Activated CD8-positive, alpha-beta T cell treated with anti-CD3 and anti-CD28 coated beads for 36 hours (primary cell): ENCODE data around the gene PBRM1. TPM values are rescaled to one million over a fixed set of nuclear protein-coding genes. Genes with fewer than 3 reads are reported as not detected.

Source experiments
- ATAC-seq: fragments of 200-7000 bp; cut with Tn5 transposase; one replicate; pipeline ENCODE4 v1.10.0; 2021; ENCODE audit warnings: mild to moderate bottlenecking, moderate library complexity
- CTCF ChIA-PET: fragments of 350-600 bp; sonication (Branson Sonifier 250); formaldehyde crosslinking; loops from one replicate; lab custom pipeline; 2021; ENCODE audit warnings: antibody characterized with exemption; lab: Charles Lee
- POLR2A ChIA-PET: fragments of 350-600 bp; sonication (Branson Sonifier 250); formaldehyde crosslinking; loops from one replicate; lab custom pipeline; 2021; ENCODE audit warnings: antibody characterized with exemption; lab: Charles Lee
- DNase-seq: peaks from one replicate; pipeline ENCODE4 v3.0.0-alpha.2; 2020
- H3K27ac Mint-ChIP-seq: one replicate; pipeline ENCODE4 v1.8.0; 2021; ENCODE audit warnings: mild to moderate bottlenecking, mixed read lengths
- H3K27me3 Mint-ChIP-seq: one replicate; pipeline ENCODE4 v1.8.0; 2021; ENCODE audit warnings: mixed read lengths
- H3K36me3 Mint-ChIP-seq: one replicate; pipeline ENCODE4 v1.8.0; 2021; ENCODE audit warnings: low read depth, mixed read lengths
- H3K4me1 Mint-ChIP-seq: one replicate; pipeline ENCODE4 v1.8.0; 2021; ENCODE audit warnings: low read depth, mixed read lengths
- H3K4me3 Mint-ChIP-seq: one replicate; pipeline ENCODE4 v1.8.0; 2021; ENCODE audit warnings: mild to moderate bottlenecking, moderate library complexity, mixed read lengths
- H3K9me3 Mint-ChIP-seq: one replicate; pipeline ENCODE4 v1.8.0; 2021; ENCODE audit warnings: mixed read lengths
- CTCF ChIP-seq: fragments of 200-600 bp; IDR thresholded peaks from one replicate; pipeline ENCODE4 v1.8.0; 2022; ENCODE audit warnings: antibody characterized with exemption, mild to moderate bottlenecking
- intact Hi-C: fragments of 100-400 bp; cut with micrococcal nuclease; formaldehyde crosslinking; loops from one replicate; pipeline ENCODE4 v1.10.0; 2022
- total RNA-seq, 2 experiments: library from RNA; stranded (reverse); gene quantifications; one replicate each; pipeline ENCODE4 v1.2.3, GENCODE V29; 2021

The PBRM1 gene
- total RNA-seq, 2 experiments from 2014 or later, result 55.9 to 56.1 TPM

GRCh38 chr3:52724511-52724910 is 38.8 kb upstream of the PBRM1 start:
- no peak overlapping the region for H3K4me3 Mint-ChIP-seq
- intact Hi-C loops, result no loop called here
- CTCF ChIA-PET, result interaction anchor here (0.8 to 1.6 kb wide), 3 partner anchors 9 to 122 kb away, joined by 3 to 5 read pairs (median 3); no protein-coding TSS in a partner anchor
- H3K9me3 Mint-ChIP-seq, result peaks cover 11% of the 10 kb centered on the region
- H3K36me3 Mint-ChIP-seq, result peaks cover 17% of the 10 kb centered on the region
- H3K27me3 Mint-ChIP-seq, result no peaks in the 10 kb centered on the region
- H3K27ac Mint-ChIP-seq, result no peak overlapping the region
- peaks cover 21% of the 10 kb centered on the region for H3K4me1 Mint-ChIP-seq
- no peak for TF ChIP-seq CTCF
- ATAC-seq (no peak), DNase-seq (no peak)
- POLR2A ChIA-PET, result interaction anchor here (1.4 kb wide), 1 partner anchor 46 kb away, joined by 4 read pairs; the partner anchor contains the start of gene NEK4

GRCh38 chr3:52723935-52724334 is 38.2 kb upstream of the PBRM1 start:
- no peak overlapping the region for H3K4me3 Mint-ChIP-seq
- H3K36me3 Mint-ChIP-seq, result peaks cover 16% of the 10 kb centered on the region
- H3K27ac Mint-ChIP-seq, result no peak overlapping the region
- no peak for TF ChIP-seq CTCF
- H3K4me1 Mint-ChIP-seq, result peaks cover 21% of the 10 kb centered on the region
- DNase-seq, result no peak
- no peaks in the 10 kb centered on the region for H3K27me3 Mint-ChIP-seq
- ChIA-PET CTCF (interaction anchor here (0.8 to 1.6 kb wide), 2 partner anchors 9 to 18 kb away, joined by 3 to 5 read pairs; no protein-coding TSS in a partner anchor), POLR2A (interaction anchor here (1.4 kb wide), 1 partner anchor 47 kb away, joined by 4 read pairs; the partner anchor contains the start of gene NEK4)
- peaks cover 9% of the 10 kb centered on the region for H3K9me3 Mint-ChIP-seq
- ATAC-seq, result no peak
- intact Hi-C loops, result no loop called here

GRCh38 chr3:52722491-52722890 is 36.8 kb upstream of the PBRM1 start:
- ChIA-PET CTCF (no interaction called here), POLR2A (interaction anchor here (0.6 kb wide), 1 partner anchor 349 kb away, joined by 3 read pairs; no protein-coding TSS in a partner anchor)
- no peak for DNase-seq
- Mint-ChIP-seq H3K9me3 (peaks cover 4% of the 10 kb centered on the region), H3K27ac (no peak overlapping the region), H3K4me3 (no peak overlapping the region), H3K36me3 (peaks cover 14% of the 10 kb centered on the region), H3K4me1 (peaks cover 21% of the 10 kb centered on the region), H3K27me3 (no peaks in the 10 kb centered on the region)
- ATAC-seq, result no peak
- intact Hi-C loops, result no loop called here
- no peak for TF ChIP-seq CTCF

GRCh38 chr3:52721730-52722008 is 36.0 kb upstream of the PBRM1 start:
- ATAC-seq, result peak; percentile 27
- no peak for DNase-seq
- intact Hi-C loops, result no loop called here

More at GRCh38 chr3:52721730-52722008, 36.0 kb upstream of the PBRM1 start:
- Mint-ChIP-seq H3K9me3 (peaks cover 4% of the 10 kb centered on the region), H3K4me3 (no peak overlapping the region), H3K36me3 (peaks cover 12% of the 10 kb centered on the region), H3K27me3 (no peaks in the 10 kb centered on the region), H3K4me1 (peaks cover 21% of the 10 kb centered on the region), H3K27ac (peak overlapping the region; percentile 69)
- CTCF ChIA-PET, result interaction anchor here (1.5 to 1.7 kb wide), 3 partner anchors 10 to 100 kb away, joined by 4 read pairs; no protein-coding TSS in a partner anchor
- POLR2A ChIA-PET, result interaction anchor here (1.0 to 1.9 kb wide), 3 partner anchors 16 to 49 kb away, joined by 3 to 5 read pairs (median 5); partner anchors contain the start of genes GLT8D1, GNL3, NEK4 and SPCS1
- no peak for TF ChIP-seq CTCF
